ENCODE measurements around the gene PRDM4. TPM values are rescaled to one million over a fixed set of nuclear protein-coding genes. Genes with fewer than 3 reads are reported as not detected.

The PRDM4 gene
- total RNA-seq, 4 donors from 2014 or later, result 13.8 to 21.0 (median 19.2) TPM

DNA sequence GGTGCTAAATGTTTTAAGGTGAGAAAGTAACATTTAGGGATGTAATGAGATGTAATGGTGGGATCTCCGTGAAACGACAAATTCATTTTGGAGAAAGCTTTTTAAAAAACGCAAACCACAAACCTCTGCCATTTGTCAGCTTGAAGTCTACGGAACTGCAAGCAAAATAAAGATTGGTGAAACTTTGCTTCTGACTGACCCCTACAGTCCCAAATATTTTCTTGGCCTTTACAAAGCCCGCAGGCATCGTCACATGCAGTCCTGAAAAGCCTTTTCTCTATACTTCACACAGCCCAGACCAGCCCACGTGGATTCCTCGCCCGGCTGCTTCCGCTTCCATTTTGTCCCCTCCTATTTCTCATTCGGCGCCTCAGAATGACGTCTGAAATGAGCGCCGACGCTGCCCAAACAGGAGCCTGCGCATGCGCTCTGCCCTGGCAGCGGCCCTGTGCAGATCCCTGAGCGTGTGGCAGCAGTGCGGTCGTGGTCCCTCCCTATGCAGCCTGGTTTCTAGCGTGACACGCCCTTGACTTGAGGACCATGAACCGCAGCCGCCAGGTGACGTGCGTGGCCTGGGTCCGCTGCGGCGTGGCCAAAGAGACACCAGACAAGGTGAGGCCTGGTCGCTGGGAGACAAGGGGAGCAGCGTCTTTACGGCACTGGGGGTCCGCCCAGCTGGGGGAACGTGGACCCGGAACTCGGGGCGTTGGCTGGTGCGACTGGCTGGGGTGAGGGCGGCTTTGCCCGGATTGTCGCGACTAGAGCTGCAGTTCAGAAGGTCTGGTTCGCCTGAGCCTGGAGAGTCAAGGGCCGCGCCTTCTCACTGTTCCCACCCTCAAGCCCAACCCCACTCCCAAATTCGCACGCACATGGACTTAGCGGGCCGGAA, 75.3 kb downstream of the PRDM4 start, which contains the start of gene PWP1:
Gene PWP1, plus strand, starts transcription at position 440 of the 889 bp plus-strand sequence. Its CDS starts 101 bp downstream, at position 541.
- ATAC-seq (peak; percentile 97 to 98), DNase-seq (peak; percentile 82 to 91)
- Histone ChIP-seq H3K36me3 (peaks cover 0 to 26% of the 10 kb centered on the region in 2 donors), H3K9me3 (no peaks in the 10 kb centered on the region), H3K27ac (peak within 1 kb of the TSS; percentile 66 to 87 (median 82)), H3K4me1 (peaks cover 18 to 19% of the 10 kb centered on the region in 2 donors), H3K27me3 (no peaks in the 10 kb centered on the region), H3K4me3 (peak within 1 kb of the TSS; percentile 74 to 97 (median 88))
- intact Hi-C loops (cut with DNase I; ENCODE audit: low total_unique reads), result loop anchor here (1.0 kb wide), 1 partner anchor 76 kb away; the partner anchor contains the start of gene PRDM4
- TF ChIP-seq POLR2A (IDR thresholded peaks at IDR 0.05), result peak; percentile 16 to 37
- TF ChIP-seq, protein P1, sequence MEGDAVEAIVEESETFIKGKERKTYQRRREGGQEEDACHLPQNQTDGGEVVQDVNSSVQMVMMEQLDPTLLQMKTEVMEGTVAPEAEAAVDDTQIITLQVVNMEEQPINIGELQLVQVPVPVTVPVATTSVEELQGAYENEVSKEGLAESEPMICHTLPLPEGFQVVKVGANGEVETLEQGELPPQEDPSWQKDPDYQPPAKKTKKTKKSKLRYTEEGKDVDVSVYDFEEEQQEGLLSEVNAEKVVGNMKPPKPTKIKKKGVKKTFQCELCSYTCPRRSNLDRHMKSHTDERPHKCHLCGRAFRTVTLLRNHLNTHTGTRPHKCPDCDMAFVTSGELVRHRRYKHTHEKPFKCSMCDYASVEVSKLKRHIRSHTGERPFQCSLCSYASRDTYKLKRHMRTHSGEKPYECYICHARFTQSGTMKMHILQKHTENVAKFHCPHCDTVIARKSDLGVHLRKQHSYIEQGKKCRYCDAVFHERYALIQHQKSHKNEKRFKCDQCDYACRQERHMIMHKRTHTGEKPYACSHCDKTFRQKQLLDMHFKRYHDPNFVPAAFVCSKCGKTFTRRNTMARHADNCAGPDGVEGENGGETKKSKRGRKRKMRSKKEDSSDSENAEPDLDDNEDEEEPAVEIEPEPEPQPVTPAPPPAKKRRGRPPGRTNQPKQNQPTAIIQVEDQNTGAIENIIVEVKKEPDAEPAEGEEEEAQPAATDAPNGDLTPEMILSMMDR (IDR thresholded peaks at IDR 0.05 in 4 of 5, conservative IDR thresholded peaks at IDR 0.05 in 1 of 5), result peak in 1 of 5 experiments; percentile 16
- in situ Hi-C loops (cut with MboI; ENCODE audit: low sequenced_read_pairs in 4 of 4), result loop anchor here in 1 of 4 donors (5.0 to 25.0 kb wide), 3 partner anchors 72 to 827 kb away; partner anchors contain the start of gene FICD

DNA sequence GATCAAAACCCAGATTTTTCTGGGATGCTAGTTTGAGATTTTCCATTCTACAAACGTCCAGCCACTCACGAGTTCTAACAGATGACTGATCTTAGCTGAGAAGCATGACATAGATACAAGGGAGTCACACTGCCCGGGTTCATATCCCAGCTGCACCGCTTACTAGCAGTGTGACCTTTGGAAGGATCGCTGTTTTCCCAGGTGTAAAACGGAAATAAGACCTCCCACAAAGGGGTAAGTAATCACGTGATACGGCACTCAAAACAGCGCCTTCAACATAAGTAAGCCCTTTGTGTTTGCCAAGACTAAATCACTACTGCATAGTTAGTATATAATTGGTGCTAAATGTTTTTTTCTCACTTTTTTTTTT, 76.0 kb downstream of the PRDM4 start:
- intact Hi-C loops (cut with DNase I; ENCODE audit: low total_unique reads), result loop anchor here (1.0 kb wide), 1 partner anchor 76 kb away; the partner anchor contains the start of gene PRDM4
- peaks cover 18 to 19% of the 10 kb centered on the region in 2 donors for H3K4me1 ChIP-seq
- H3K27me3 ChIP-seq, result no peaks in the 10 kb centered on the region
- peaks cover 0 to 19% of the 10 kb centered on the region in 2 donors for H3K36me3 ChIP-seq
- TF ChIP-seq POLR2A (IDR thresholded peaks at IDR 0.05), result no peak
- TF ChIP-seq, protein P1 (IDR thresholded peaks at IDR 0.05 in 4 of 5, conservative IDR thresholded peaks at IDR 0.05 in 1 of 5), result no peak
- H3K9me3 ChIP-seq, result no peaks in the 10 kb centered on the region
- in situ Hi-C loops (cut with MboI; ENCODE audit: low sequenced_read_pairs in 4 of 4), result loop anchor here in 1 of 4 donors (5.0 to 25.0 kb wide), 3 partner anchors 72 to 827 kb away; partner anchors contain the start of gene FICD
- peak overlapping the region; percentile 66 to 87 (median 82) for H3K27ac ChIP-seq
- ATAC-seq (peak in 1 of 2 donors; percentile 23), DNase-seq (no peak)
- H3K4me3 ChIP-seq, result peak overlapping the region; percentile 74 to 97 (median 88)

DNA sequence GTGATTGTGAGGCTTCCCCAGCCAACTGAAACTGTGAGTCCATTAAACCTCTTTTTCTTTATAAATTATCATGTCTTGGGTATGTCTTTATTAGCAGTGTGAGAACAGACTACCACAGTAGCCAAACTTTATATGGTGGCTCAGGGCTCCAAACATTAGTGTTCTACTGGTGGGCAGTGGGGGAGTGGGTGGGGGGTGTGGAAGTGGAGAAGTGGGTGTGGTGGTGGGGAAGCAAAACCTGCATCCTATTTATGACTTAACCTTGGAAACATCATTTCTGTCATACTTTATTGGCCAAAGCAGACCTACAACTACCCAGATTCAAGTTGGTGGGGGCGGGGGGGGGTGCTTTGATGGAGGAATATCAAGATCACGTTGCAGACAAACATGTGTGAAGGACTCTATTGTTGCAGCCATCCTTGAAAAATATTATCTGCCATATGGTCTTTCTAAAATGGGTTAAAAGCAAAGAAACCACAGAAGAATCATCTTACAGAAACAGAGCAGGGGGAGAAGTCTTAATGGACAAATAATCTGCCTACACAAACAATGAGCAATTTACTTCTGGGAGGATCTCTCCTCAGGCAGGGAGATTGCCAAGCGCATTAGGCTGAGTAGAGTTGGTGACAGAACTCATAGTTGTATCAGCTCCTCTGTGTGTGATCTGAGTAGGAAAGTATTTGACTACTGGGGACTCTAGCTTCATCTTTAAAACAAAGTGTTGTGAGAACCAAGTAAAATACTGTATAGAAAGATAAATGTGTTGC, 76.7 kb downstream of the PRDM4 start:
- TF ChIP-seq, protein P1 (IDR thresholded peaks at IDR 0.05 in 4 of 5, conservative IDR thresholded peaks at IDR 0.05 in 1 of 5), result no peak
- peak overlapping the region in 2 of 4 donors; percentile 93 to 97 for H3K4me3 ChIP-seq

More for the DNA sequence above, 76.7 kb downstream of the PRDM4 start:
- H3K36me3 ChIP-seq, result peaks cover 0 to 12% of the 10 kb centered on the region in 2 donors
- in situ Hi-C loops (cut with MboI; ENCODE audit: low sequenced_read_pairs in 4 of 4), result loop anchor here in 1 of 4 donors (10.0 to 25.0 kb wide), 2 partner anchors 201 to 828 kb away; partner anchors contain the start of gene FICD
- no peak overlapping the region for H3K27ac ChIP-seq
- H3K27me3 ChIP-seq, result no peaks in the 10 kb centered on the region
- DNase-seq (no peak), ATAC-seq (no peak)
- intact Hi-C loops (cut with DNase I; ENCODE audit: low total_unique reads), result no loop called here
- H3K4me1 ChIP-seq, result peaks cover 18 to 19% of the 10 kb centered on the region in 2 donors
- no peaks in the 10 kb centered on the region for H3K9me3 ChIP-seq

Other genes with a start within 250 kb of the PRDM4 start
- 10 to 100 TPM; 37.9 to 62.1 (median 48.0) TPM for gene PWP1, start 75.3 kb downstream of the PRDM4 start, total RNA-seq
- gene ASCL4, start 13.6 kb upstream of the PRDM4 start, total RNA-seq, result not detected